ENCODE results near the gene GPC1.

GRCh38 chr2:240478346-240479110, 43.1 kb downstream of the GPC1 start:
- TF ChIP-seq, protein P1, sequence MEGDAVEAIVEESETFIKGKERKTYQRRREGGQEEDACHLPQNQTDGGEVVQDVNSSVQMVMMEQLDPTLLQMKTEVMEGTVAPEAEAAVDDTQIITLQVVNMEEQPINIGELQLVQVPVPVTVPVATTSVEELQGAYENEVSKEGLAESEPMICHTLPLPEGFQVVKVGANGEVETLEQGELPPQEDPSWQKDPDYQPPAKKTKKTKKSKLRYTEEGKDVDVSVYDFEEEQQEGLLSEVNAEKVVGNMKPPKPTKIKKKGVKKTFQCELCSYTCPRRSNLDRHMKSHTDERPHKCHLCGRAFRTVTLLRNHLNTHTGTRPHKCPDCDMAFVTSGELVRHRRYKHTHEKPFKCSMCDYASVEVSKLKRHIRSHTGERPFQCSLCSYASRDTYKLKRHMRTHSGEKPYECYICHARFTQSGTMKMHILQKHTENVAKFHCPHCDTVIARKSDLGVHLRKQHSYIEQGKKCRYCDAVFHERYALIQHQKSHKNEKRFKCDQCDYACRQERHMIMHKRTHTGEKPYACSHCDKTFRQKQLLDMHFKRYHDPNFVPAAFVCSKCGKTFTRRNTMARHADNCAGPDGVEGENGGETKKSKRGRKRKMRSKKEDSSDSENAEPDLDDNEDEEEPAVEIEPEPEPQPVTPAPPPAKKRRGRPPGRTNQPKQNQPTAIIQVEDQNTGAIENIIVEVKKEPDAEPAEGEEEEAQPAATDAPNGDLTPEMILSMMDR (IDR thresholded peaks at IDR 0.05; ENCODE audit: low read depth, low read length): no peak
- no peak for TF ChIP-seq EZH2phosphoT487 (IDR thresholded peaks at IDR 0.05; ENCODE audit: low read depth)

Data from OCI-LY3 (cell line).